Measurements from ENCODE around the gene FNIP2. TPM values are rescaled to one million over a fixed set of nuclear protein-coding genes. Genes with fewer than 3 reads are reported as not detected.
A peak's percentile ranks its signal among the peaks of the same experiment; 100 is the strongest.
"Not testable (repeated sequence)": the region's sequence is repeated elsewhere in the genome, so short reads cannot be mapped to it uniquely, and the experiment has no call there.

Gene FNIP2
- total RNA-seq, 1 donor from 2014 or later, result 20.4 TPM

DNA sequence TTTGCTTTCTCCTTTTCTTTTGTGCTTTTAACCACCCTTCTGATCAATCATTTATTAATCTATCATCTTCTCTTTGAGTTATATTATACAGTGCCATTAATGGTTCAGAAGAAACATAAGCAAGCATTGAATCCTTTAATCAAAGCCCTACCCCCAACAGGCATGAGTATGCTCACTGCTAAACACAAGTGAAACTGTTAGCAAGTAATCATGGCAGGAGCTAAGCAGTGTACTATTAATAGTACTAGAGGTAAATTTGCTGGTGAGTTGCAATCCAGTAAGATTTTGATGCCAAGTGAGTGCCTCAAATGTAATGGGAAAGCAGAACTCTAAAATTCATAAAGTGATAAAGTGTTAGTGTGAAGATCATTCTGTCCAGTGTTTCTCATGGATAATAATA, 57.2 kb downstream of the FNIP2 start:
- Mint-ChIP-seq H3K36me3 (ENCODE audit: low read depth) (peaks cover 27% of the 10 kb centered on the region), H3K9me3 (no peaks in the 10 kb centered on the region), H3K27ac (peak overlapping the region; percentile 82), H3K4me3 (peak overlapping the region; percentile 69), H3K27me3 (ENCODE audit: insufficient read depth) (no peaks in the 10 kb centered on the region), H3K4me1 (ENCODE audit: low read depth) (peaks cover 74% of the 10 kb centered on the region)
- intact Hi-C loops (cut with micrococcal nuclease), result loop anchor here (2.0 kb wide), 2 partner anchors 15 to 17 kb away; no protein-coding TSS in a partner anchor
- DNase-seq (ENCODE audit: low spot score), result no peak

DNA sequence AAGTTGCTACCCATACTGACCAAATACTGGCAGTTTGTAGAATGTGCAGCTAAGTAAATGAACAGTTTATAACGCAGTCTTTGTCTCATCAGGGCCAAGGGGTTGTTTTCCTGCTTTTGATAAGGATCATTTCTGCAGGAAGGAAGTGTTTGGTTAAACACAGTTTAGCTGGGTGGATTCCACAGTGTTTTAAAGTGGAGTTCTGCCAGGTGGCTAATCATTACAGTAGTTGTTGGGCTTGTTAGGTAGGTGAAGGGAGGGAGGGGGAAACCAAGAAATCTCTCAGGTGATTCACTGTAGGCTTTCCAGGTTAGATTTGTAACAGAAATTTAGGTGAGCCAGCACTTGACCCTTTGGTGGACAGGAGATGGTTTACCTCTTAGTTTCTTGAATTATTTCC, 58.1 kb downstream of the FNIP2 start:
- peaks cover 26% of the 10 kb centered on the region for H3K36me3 Mint-ChIP-seq (ENCODE audit: low read depth)
- H3K4me1 Mint-ChIP-seq (ENCODE audit: low read depth), result peaks cover 67% of the 10 kb centered on the region
- no peak for DNase-seq (ENCODE audit: low spot score)
- peak overlapping the region; percentile 69 for H3K4me3 Mint-ChIP-seq
- H3K27ac Mint-ChIP-seq, result peak overlapping the region; percentile 82
- intact Hi-C loops (cut with micrococcal nuclease), result loop anchor here (2.0 kb wide), 2 partner anchors 16 kb away; no protein-coding TSS in a partner anchor
- no peaks in the 10 kb centered on the region for H3K27me3 Mint-ChIP-seq (ENCODE audit: insufficient read depth)
- no peaks in the 10 kb centered on the region for H3K9me3 Mint-ChIP-seq

DNA sequence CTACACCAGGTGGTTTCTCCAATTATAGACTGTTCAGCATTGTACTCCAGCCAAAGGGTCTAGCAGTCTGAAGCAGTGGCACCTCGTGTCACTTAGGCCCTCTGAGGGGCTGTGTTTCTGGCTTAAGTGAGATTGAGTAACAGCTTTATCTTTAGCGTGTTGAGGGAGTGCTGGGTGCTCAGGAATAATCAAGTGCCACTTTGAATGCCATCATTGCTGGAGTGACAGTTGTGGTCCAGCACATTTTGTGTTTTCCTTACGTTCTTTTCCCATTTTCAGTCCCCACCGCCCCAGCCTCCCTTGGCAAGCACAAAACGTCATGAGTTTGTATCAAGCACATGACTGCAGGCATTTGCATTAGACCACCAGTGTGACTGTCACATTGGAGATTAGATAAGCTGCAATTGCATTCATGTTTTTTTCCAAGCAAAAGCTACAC, 58.7 kb downstream of the FNIP2 start:
- Mint-ChIP-seq H3K4me1 (ENCODE audit: low read depth) (peaks cover 67% of the 10 kb centered on the region), H3K9me3 (no peaks in the 10 kb centered on the region), H3K4me3 (no peak overlapping the region), H3K27me3 (ENCODE audit: insufficient read depth) (no peaks in the 10 kb centered on the region), H3K36me3 (ENCODE audit: low read depth) (peaks cover 29% of the 10 kb centered on the region), H3K27ac (no peak overlapping the region)
- no peak for DNase-seq (ENCODE audit: low spot score)
- intact Hi-C loops (cut with micrococcal nuclease), result loop anchor here (2.0 kb wide), 2 partner anchors 15 to 17 kb away; no protein-coding TSS in a partner anchor

DNA sequence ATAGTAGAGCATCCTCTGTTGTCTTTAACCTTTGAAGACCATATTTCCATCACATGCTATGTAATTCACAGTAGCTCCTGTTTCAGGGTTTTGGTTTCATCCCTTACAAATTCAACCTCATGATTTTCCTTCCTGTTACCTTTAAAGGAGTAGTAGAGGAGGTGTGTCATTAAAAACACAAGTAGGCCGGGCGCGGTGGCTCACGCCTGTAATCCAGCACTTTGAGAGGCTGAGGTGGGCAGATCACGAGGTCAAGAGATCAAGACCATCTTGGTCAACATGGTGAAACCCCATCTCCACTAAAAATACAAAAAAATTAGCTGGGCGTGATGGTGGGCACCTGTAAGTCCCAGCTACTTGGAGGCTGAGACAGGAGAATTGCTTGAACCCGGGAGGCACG, 59.3 kb downstream of the FNIP2 start:
- not testable (repeated sequence) for H3K27ac Mint-ChIP-seq
- H3K4me1 Mint-ChIP-seq (ENCODE audit: low read depth), result peaks cover 69% of the 10 kb centered on the region

DNA sequence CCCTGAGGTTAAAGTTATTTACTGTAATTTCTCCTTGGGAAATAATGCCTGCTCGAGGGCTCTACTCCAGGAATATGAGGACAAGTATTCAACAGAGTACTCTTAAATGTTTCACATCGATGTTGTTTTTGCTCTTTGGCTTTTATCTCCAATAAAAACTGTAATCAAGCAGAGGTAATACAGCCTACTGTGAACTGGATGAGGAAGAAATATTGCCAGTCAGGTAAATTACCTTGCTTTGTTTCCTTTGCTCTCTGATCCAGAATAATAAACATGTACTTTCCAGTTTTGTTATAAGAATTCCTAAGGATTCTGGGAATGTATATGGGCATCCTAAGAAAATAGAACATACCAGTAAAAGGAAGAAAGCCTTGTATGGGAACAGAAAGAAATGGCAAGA, 60.4 kb downstream of the FNIP2 start:
- no peaks in the 10 kb centered on the region for H3K27me3 Mint-ChIP-seq (ENCODE audit: insufficient read depth)
- H3K36me3 Mint-ChIP-seq (ENCODE audit: low read depth), result peaks cover 36% of the 10 kb centered on the region
- H3K27ac Mint-ChIP-seq, result no peak overlapping the region
- peaks cover 61% of the 10 kb centered on the region for H3K4me1 Mint-ChIP-seq (ENCODE audit: low read depth)
- H3K4me3 Mint-ChIP-seq, result no peak overlapping the region
- intact Hi-C loops (cut with micrococcal nuclease), result no loop called here
- DNase-seq (ENCODE audit: low spot score), result no peak
- H3K9me3 Mint-ChIP-seq, result no peaks in the 10 kb centered on the region

More for the DNA sequence above, 59.3 kb downstream of the FNIP2 start:
- not testable (repeated sequence) for DNase-seq (ENCODE audit: low spot score); H3K4me3 Mint-ChIP-seq; H3K9me3 Mint-ChIP-seq; H3K27me3 Mint-ChIP-seq (ENCODE audit: insufficient read depth)
- H3K36me3 Mint-ChIP-seq (ENCODE audit: low read depth), result peaks cover 30% of the 10 kb centered on the region
- intact Hi-C loops (cut with micrococcal nuclease), result loop anchor here (1.0 kb wide), 1 partner anchor 8 kb away; no protein-coding TSS in a partner anchor

DNA sequence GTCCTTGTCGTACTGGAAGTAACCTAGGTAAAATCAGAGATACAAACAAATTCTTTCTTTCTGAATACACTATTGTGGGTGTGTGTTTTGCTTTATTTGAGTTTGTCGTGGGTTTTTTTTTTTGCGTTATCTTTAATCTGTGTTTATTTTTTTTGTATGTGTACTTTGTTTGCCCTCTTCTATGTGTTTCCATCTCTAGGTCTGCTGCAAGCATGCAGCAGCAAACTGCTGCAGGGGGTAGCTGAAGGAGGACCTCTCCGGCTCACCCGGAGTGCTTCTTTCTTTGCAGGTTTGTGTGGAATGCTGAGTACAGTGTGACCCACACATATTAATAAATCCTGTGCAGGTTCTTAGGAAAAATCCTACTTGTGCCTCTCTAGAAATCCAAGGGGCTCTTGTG, 64.8 kb downstream of the FNIP2 start:
- Mint-ChIP-seq H3K36me3 (ENCODE audit: low read depth) (peaks cover 49% of the 10 kb centered on the region), H3K9me3 (no peaks in the 10 kb centered on the region), H3K27ac (no peak overlapping the region), H3K4me3 (no peak overlapping the region), H3K27me3 (ENCODE audit: insufficient read depth) (no peaks in the 10 kb centered on the region), H3K4me1 (ENCODE audit: low read depth) (peaks cover 28% of the 10 kb centered on the region)
- intact Hi-C loops (cut with micrococcal nuclease), result no loop called here
- no peak for DNase-seq (ENCODE audit: low spot score)

DNA sequence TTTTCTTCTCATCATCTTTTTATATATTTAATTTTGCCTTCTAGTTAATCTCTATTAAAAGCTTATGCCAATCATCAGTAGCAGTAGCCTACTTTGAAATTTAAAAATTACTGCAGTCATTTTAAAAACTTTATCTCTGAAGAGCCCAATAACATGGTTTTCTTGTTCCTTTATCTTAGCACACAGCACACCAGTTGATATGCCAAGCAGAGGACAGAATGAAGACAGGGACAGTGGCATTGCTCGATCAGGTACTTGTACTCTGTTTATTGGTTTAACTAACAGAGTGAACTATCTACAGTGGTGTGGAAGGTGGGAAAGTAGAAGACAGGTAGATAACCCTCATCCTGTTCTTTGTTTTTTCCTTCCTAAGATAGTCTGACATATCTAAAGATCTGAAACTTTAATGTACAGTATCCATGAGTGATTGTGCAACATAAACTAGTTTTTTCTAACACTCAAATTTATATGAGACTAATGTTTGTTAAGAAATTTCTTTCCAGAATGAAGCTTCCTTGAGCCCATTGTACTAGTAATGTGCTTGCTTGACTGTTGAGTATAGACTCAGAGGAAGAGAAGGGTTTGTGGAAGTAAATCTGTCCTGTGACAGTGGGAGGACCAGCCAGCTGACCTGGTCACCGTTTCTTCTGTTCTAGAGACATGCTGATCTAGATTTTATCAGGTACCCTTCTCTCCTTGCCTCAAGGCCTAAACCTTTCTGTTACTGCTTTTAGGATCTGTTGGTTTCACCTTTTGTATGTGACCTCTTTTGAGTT, 66.6 kb downstream of the FNIP2 start:
- Mint-ChIP-seq H3K27ac (no peak overlapping the region), H3K36me3 (ENCODE audit: low read depth) (peaks cover 44% of the 10 kb centered on the region)

DNA sequence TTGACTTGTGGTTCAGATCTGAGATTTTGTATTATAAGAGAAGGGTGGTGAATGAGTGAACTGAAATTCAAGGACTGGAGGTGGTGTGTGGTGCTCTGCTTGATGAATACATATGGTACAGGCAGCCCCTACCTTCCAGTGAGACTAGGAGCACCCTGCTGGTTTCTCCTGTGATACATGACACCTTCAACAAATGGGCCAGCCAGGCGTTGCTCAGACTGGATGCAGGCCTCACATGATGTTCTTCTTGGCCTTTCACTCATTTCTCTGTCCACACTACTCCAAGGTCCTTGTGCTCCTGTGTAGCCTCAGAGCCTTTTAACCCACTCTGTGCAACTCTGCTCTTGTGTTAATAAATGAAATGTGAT, 67.2 kb downstream of the FNIP2 start:
- Mint-ChIP-seq H3K36me3 (ENCODE audit: low read depth) (peaks cover 39% of the 10 kb centered on the region), H3K4me3 (no peak overlapping the region), H3K4me1 (ENCODE audit: low read depth) (peaks cover 17% of the 10 kb centered on the region), H3K9me3 (no peaks in the 10 kb centered on the region), H3K27ac (no peak overlapping the region), H3K27me3 (ENCODE audit: insufficient read depth) (no peaks in the 10 kb centered on the region)
- intact Hi-C loops (cut with micrococcal nuclease), result no loop called here
- DNase-seq (ENCODE audit: low spot score), result no peak

More for the DNA sequence above, 66.6 kb downstream of the FNIP2 start:
- no peaks in the 10 kb centered on the region for H3K27me3 Mint-ChIP-seq (ENCODE audit: insufficient read depth)
- H3K4me3 Mint-ChIP-seq, result no peak overlapping the region
- no peaks in the 10 kb centered on the region for H3K9me3 Mint-ChIP-seq
- peaks cover 22% of the 10 kb centered on the region for H3K4me1 Mint-ChIP-seq (ENCODE audit: low read depth)
- DNase-seq (ENCODE audit: low spot score), result no peak
- intact Hi-C loops (cut with micrococcal nuclease), result no loop called here

DNA sequence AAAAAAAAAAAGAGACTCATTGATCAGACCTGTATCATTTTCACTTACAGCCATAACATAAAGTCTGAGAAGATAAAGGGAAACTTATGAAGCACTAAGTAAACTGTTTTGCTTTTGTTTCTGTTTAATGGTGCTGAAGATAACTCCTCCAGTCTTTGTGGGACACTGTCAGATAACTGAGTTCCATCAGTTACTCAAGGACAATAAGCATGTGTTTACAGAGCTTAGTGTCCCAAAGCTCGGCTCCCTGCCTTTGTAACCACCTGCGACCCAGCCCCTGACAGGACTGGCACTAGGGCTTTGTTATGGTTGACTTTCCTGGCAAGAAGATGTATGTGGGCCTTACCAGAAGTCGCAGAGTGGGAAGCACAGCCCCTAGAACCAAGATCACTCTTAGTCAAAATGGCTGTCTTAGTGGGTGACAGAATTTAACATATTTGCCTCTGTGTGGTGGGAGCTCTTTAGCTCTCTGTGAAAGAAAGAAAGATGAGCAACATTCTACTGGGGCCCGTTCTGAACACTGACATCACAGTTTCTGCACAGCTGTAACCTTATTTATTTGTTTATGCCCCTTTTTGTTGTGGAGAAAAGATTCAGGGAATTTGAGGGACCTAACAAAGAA, 68.1 kb downstream of the FNIP2 start:
- H3K4me1 Mint-ChIP-seq (ENCODE audit: low read depth), result peaks cover 15% of the 10 kb centered on the region

DNA sequence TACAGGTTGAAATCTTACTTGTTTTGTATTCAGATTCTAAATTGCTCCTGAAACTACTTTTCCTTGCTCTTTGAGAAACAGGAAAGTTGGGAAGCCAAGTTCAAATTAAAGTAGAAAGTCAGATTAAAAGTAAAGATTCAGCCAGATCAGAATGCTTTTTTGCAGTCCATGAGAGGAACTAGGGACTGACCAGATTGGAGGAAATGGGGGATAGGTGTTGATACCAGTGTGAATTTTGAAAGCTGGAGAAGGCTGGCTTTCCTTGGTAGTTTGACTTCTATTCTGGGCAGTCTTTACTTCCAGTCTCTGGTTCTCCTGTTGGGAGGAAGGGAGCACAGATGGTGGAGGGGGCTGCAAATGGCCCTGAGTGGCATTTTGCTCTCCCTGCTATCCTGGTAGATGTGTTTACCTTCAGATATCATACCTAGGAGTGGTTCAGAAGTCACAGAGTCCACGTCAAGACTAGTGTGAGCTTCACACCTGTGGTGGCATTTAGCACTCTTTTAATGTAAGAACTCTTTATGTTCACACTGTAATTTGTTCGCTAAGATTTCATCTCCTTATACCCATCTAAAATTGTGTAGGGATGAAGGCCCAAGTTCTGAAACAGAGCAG, 68.8 kb downstream of the FNIP2 start:
- intact Hi-C loops (cut with micrococcal nuclease), result no loop called here
- Mint-ChIP-seq H3K27ac (no peak overlapping the region), H3K4me3 (no peak overlapping the region), H3K27me3 (ENCODE audit: insufficient read depth) (no peaks in the 10 kb centered on the region), H3K36me3 (ENCODE audit: low read depth) (peaks cover 37% of the 10 kb centered on the region), H3K9me3 (no peaks in the 10 kb centered on the region), H3K4me1 (ENCODE audit: low read depth) (peaks cover 15% of the 10 kb centered on the region)
- no peak for DNase-seq (ENCODE audit: low spot score)

More for the DNA sequence above, 68.1 kb downstream of the FNIP2 start:
- peaks cover 39% of the 10 kb centered on the region for H3K36me3 Mint-ChIP-seq (ENCODE audit: low read depth)
- DNase-seq (ENCODE audit: low spot score), result no peak
- intact Hi-C loops (cut with micrococcal nuclease), result no loop called here
- H3K4me3 Mint-ChIP-seq, result no peak overlapping the region
- no peaks in the 10 kb centered on the region for H3K9me3 Mint-ChIP-seq
- H3K27ac Mint-ChIP-seq, result no peak overlapping the region
- H3K27me3 Mint-ChIP-seq (ENCODE audit: insufficient read depth), result no peaks in the 10 kb centered on the region

DNA sequence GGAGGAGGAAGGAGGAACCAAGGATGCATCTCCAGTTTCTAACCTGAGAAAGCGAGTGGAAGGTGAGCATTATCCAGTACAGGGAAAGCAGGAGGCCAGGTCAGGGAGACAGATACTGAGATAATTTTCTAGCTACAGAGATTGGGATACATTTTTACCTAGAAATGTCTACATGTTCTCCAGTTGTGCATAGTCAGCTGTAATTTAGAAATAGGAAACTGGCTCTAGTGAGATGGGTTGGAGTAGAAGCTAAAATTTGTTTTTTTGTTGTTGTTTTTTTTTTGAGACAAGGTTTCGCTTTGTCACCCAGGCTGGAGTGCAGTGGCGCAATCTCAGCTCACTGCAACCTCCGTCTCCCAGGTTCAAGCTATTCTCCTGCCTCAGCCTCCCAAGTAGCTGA, 71.3 kb downstream of the FNIP2 start:
- no peak for DNase-seq (ENCODE audit: low spot score)
- Mint-ChIP-seq H3K4me3 (no peak overlapping the region), H3K27ac (no peak overlapping the region), H3K36me3 (ENCODE audit: low read depth) (peaks cover 21% of the 10 kb centered on the region), H3K27me3 (ENCODE audit: insufficient read depth) (no peaks in the 10 kb centered on the region), H3K9me3 (no peaks in the 10 kb centered on the region), H3K4me1 (ENCODE audit: low read depth) (peaks cover 10% of the 10 kb centered on the region)
- intact Hi-C loops (cut with micrococcal nuclease), result no loop called here

DNA sequence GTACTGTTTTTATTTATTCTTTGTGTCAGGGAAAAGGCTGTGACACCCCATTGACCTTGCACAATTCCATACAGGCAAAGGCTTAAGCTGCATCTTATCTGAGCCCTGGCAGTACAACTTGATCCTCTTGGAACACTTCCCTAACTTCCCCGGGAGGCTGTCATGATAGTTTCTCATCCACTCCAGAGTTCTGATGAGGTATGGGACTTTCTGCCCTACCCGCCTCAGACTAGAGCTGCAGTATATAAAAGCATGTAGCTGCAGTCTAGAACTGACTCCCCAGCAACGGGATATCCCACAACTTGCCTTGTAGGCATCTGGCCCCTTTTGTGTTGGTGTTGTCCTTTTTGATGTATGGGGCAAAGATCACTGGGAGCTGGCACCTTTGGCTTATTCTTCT, 72.7 kb downstream of the FNIP2 start:
- peaks cover 13% of the 10 kb centered on the region for H3K36me3 Mint-ChIP-seq (ENCODE audit: low read depth)

More for the DNA sequence above, 72.7 kb downstream of the FNIP2 start:
- Mint-ChIP-seq H3K27ac (no peak overlapping the region), H3K9me3 (no peaks in the 10 kb centered on the region), H3K27me3 (ENCODE audit: insufficient read depth) (no peaks in the 10 kb centered on the region), H3K4me1 (ENCODE audit: low read depth) (peaks cover 5% of the 10 kb centered on the region), H3K4me3 (no peak overlapping the region)
- no peak for DNase-seq (ENCODE audit: low spot score)
- intact Hi-C loops (cut with micrococcal nuclease), result no loop called here

Data from activated T-helper 1 cell treated with anti-CD3 and anti-CD28 coated beads, Interleukin-12 subunit alpha, Interleukin-12 subunit beta, Interleukin-2, Interleukin-4 antibody, amounts not matched to agents 30 ng/mL and 10 ng/mL and 1 ng/mL, durations not matched to agents 14 hours and 24 hours and 36 hours (primary cell).